Activated naive CD4-positive, alpha-beta T cell treated with anti-CD3 and anti-CD28 coated beads, Interleukin-2, amount 50 U/mL, for 16 hours (primary cell): ENCODE measurements around the gene MT1H.
A peak's percentile ranks its signal among the peaks of the same experiment; 100 is the strongest.

Experiments
- DNase-seq: peaks from one replicate; pipeline ENCODE4 v3.0.0-alpha.2; 2020

MT1H gene

DNA sequence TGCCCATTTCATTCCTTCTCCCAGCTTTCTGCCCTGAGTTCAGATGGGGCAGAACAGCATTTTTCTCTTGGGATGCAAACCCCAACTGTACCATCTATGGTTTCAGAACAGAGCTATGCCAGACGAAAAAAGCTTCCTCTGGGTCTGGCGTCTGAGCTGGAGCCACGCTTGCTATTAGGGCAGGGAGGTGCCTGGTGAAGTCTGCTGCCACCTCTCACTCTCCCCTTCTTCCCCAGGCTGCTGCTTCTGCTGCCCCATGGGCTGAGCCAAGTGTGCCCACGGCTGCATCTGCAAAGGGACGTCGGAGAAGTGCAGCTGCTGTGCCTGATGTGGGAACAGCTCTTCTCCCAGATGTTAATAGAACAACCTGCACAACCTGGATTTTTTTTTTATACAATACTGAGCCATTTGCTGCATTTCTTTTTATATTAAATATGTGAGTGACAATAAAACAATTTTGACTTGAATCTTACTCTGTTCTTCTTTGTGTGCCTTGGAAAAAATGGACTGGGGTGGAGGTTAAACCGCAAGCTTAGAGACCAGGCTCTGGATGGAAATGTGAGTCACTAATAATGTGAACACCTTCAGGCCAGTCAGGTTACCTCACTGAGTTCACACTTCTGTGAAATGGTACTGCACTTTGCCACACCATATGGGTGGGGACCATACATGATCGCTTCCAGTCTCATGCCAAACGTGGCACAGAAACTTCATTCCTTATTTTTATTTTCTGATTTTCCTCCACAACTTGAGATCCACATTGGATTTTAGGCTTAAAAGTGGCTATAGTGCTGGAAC is 32.8 kb upstream of the MT1H start:
- DNase-seq: no peak

- no peak for DNase-seq
These were observed 31.5 kb upstream of the MT1H start, which contains the start of gene MT1A for GRCh38 chr16:56637814-56638750. TSS of gene MT1A (plus strand) at chr16:56638666. CDS start at chr16:56638739, 73 bp downstream.

- DNase-seq: no peak
These were observed 30.6 kb upstream of the MT1H start for GRCh38 chr16:56639045-56639444.

DNA sequence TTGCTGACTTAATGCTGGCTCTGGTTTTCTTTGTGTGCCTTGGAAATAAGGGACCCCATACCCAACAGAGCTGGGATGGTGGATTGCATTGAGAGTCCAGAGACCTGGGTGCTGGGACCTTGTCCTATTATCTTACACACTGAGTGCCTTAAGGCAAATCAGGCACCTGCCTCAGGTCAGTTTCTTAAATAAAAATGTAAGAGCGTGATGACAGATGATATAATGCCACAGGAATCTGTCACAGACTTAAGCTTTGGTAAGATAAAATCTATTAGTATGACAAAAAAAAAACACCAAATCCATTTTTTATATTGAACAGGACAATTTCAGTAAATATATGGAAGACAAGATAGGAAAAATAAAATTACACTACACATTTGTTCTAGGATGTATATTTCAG is 29.5 kb upstream of the MT1H start:
- no peak for DNase-seq

GRCh38 chr16:56641166-56641565 is 28.4 kb upstream of the MT1H start:
- no peak for DNase-seq

- peak; percentile 79 for DNase-seq
These were observed 26.4 kb upstream of the MT1H start for GRCh38 chr16:56643080-56643778.

DNA sequence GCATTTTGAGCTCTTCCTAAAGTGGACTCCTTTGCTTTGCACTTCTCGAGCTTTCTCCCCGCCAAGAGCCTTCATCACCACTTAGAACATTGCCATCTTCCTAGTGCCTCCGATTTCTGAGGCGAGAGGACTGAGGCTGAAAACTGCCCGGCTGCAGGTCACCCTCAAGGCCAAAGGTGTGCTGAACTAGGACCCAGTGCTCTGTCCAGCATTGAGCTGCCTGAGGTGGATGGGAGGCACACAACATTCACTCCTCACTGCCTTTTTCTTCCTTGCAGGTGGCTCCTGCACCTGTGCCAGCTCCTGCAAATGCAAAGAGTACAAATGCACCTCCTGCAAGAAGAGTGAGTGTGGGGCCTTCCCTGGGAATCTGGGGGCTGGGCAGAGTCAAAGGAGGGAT is 25.8 kb upstream of the MT1H start:
- DNase-seq: no peak

GRCh38 chr16:56645311-56645710 is 24.3 kb upstream of the MT1H start:
- DNase-seq: no peak

DNA sequence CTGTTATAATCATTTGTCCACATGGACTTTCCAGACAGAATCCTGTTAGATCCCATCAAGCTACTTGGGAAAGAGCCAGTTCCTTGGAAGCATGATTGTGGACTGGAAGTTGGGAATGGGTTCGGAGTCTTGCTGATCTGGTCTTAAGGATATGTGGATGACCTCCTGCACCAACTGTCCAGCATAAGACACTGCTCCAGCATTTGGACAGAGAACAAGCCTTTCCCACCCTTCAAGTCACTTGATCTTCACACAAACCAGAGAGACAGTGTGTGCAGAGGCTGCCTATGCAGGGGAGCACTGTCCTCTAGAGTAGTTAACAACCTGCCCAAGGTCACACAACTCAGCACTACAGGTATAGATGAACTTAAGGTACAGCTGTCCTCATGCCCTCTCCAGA is 23.8 kb upstream of the MT1H start:
- no peak for DNase-seq

GRCh38 chr16:56647641-56648431 is 21.8 kb upstream of the MT1H start:
- no peak for DNase-seq

DNA sequence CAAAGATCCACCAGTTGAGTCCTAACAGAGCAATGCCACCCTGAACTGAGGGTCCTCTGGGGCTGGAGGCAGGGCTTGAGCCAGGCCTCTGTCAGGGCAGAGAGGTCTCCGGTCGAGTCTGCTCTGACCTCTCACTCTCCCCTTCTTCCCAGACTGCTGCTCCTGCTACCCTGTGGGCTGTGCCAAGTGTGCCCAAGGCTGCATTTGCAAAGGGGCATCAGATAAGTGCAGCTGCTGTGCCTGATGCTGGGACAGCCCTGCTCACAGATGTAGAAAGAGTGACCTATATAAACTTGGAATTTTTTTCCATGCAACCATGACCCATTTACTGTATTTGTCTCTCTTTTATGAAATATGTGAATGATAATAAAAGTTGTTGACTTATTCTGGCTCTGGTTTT is 20.3 kb upstream of the MT1H start:
- DNase-seq: no peak

DNA sequence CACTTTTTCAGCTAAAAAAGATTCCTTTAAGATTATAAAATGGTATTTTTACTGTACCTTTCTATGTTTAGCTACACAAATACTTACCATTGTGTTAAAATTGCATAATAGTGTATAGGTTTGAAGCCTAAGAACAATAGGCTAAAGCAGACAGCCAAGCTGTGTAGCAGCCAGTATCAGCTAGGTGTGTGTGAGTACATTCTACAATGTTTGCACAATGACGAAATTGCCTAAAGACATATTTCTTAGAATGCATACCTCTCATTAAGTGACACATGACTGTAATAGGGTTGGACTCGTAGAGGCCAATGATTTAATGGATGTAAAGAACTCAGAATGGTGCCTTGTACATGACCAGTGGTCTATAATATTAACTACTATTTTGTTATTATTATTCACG is 19.8 kb upstream of the MT1H start:
- no peak for DNase-seq

DNA sequence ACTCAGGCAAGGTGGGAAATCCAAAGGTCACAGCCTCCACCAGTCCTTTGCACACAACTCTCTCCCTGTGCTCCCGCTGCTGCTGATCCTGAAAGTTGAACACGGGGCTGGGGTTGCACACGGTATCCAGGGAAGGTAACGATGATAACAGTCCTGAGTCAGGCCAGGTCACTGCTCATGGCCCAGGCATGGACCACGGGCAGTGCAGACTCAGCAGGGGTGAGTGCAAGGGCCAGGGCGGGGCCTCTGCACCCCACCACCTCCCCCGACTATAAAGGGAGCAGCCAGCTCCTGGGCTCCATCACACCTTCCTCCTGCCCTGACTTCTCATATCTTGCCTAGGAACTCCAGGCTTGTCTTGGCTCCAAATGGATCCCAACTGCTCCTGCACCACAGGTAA is 18.0 kb upstream of the MT1H start, which contains the start of gene MT1B:
TSS of gene MT1B (plus strand) at position 301 of the 400 bp plus-strand sequence. CDS start at position 369, 68 bp downstream.
- no peak for DNase-seq

GRCh38 chr16:56652600-56652999 is 17.0 kb upstream of the MT1H start:
- DNase-seq: no peak

DNA sequence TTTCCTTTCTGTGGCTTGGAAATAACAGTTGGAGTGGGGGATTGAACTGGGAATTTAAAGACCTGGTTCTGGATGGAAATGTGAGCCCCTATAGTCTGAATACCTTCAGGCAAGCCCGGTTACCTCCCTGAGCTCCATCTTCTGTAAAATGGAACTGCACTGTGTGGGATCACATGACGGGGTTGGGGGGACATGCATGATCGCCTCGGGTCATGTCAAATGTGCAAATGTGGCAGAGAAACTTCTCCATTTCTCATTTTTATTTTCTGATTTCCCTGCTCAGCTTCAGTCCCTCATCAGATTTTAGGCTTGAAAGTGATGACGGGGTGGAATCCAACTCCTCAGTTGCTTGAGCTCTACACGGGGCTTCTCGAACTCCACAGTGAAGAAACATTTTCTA is 16.4 kb upstream of the MT1H start:
- DNase-seq: no peak

DNA sequence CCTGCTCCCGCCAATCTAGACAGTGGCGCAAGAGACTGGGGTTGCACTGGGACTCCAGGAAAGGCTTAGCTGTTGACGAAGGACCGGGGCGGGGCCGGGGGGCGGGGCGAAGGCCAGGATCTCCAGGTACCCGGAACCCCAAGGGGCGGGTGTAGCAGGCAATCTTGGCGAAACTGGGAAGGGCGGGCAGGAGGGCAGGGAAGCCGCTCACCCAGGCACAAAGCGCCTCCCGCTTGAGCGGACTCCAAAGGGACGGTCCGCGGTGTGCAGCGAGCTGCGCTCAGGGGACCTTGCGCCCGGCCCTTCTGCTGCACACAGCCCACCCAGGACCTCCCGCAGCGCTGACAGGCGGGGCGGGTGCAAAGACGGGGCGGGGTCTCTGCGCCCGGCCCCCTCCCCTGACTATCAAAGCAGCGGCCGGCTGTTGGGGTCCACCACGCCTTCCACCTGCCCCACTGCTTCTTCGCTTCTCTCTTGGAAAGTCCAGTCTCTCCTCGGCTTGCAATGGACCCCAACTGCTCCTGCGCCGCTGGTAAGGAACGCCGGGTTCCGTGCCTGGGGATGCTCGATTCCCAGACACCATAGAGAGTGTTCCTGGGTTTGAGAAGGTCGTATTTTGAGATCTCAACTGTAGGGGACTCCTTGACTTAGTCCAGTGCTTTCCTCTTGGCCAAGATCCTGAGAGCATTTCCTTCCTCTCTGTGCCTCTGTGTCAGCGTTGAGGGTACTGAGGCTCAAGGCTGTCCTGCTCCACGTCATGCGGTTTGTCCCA is 11.9 kb upstream of the MT1H start, which contains the start of gene MT1F:
TSS of gene MT1F (plus strand) at position 405 of the 772 bp plus-strand sequence. CDS start at position 505, 100 bp downstream.
- peak; percentile 72 for DNase-seq

- no peak for DNase-seq
These were observed 11.2 kb upstream of the MT1H start for GRCh38 chr16:56658327-56658875.

DNA sequence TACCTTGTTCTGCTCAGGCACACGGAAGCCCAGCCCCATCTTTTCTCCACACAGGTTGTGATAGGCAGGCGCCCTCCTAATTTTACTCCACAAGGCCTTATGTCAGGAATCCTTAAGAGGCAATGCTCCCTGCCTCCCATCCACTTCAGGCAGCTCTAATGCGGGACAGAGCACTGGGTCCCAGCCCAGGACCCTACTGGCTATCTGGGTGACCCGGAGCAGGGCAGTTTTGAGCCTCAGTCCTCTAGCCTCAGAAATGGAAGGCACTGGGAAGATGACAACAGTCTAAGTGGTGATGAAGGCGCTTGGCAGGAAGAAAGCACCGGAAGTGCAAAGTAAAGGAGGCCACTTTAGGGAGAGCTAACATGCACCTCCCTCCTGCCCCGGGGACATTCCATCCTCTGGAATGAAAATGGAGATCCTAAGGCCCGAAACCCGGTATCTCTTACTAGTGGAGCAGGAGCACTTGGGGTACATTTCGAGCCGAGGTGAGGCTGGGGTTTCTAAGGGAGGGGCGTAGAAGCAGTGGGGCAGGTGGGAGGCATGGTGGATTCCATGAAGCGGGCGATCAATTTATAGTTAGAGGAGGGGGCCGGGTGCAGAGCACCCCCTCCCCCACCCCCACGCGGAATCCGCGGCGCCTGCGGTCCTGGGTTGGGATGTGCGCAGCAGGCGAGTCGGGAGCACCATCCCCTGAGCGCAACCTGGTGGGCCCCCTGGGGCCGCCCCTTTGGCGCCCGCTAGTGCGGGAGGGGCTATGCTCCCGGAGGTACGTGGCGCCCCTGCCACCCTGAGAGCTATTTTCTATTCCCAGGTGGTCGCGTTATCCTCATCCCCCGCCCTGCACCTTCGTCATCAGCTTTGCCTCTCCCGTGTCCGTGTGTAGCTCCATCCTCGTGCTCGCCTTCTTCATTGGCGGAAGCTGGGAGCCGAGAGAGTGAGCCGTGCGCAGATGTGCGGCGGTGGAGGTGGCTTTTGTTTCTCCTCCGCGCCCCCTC is 7.0 kb upstream of the MT1H start:
- DNase-seq: peak; percentile 54

GRCh38 chr16:56664506-56664905 is 5.1 kb upstream of the MT1H start:
- no peak for DNase-seq
